Measurements from ENCODE around the gene LNX1.

Gene LNX1

DNA sequence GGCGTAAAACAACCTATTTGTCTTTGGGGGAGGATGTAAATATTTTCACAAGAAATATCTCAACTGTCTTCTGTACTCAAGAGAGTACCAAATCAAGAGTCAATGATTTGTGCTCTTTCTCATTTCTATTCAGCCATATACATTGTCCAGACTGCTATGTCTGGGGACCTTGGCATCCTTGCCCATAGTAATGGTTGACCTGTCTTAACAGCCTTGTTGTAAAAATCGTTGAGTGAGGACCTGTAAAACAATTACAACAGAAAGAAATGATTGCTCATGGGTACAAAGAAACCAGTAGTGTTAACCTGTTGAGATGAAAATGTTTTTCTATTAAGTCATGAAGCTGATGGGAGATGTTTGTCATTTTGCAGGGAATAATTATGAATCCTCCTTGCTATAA is 56.6 kb downstream of the LNX1 start:
- DNase-seq (ENCODE audit: low read depth) = no peak

DNA sequence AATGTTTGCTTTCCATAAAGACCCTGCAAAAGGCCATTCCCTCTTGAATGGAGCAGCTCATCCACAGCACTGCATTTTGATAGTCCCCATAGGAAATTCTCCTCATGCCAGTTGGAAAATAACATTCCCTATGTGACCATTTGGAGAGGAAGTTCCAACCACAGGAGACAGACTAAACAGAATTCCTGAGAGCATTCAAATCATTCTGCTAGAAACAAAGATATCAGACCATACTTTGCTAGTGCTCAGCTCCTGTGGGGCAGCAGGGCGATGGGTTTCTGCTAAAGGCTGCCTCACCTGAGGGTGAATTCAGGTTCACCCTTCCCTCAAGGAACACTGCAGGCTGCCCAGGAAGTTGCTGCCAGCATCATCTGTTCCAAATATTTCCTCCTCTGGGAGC is 58.8 kb downstream of the LNX1 start:
- no peak for DNase-seq (ENCODE audit: low read depth)

DNA sequence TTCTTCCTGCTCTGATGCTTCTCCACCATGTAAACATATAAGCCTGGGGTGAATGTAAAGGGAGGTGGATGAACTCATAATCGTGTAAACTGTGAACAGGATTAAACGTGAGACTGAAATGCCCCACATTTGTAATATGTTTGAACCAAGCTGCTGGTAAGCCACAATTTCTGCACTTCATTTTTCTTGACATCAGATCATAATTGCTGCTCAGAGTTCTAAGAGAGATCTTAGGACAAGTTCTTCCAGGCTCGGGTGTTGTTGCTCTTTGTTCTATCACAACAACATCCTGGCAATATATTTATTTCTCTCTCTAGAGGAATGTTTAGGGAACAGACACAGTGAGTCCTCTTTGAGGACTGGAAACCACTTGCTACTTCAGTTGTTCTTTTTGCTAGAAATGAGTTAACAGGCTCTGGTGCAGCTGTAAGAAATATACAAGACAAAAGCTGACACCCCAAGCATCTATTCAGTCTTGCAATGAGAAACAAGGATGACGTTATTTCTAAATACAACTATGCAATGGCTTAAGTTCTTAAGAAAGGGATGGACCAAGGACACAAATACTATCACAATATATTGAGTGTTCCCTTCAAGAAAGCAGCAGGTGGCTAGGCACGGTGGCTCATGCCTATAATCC is 59.6 kb downstream of the LNX1 start:
- no peak for DNase-seq (ENCODE audit: low read depth)

DNA sequence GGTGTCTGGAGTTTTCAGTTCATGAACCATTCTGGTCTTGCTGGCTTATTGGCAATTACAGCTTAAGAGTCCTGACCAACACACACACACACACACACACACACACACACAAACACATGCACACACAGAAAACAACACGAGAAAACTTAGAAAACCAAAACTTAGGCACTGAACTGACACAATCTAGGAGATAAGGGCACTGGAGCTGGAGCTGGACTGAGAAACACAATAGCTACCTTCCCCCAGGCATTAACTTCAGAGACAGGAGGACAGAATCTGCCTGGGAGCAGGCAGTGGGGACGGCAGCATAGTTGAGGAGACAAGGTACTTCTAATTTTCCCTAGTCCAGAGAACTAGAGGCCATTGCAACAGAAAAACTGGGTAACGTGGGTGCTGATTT is 62.3 kb downstream of the LNX1 start:
- no peak for DNase-seq (ENCODE audit: low read depth)

DNA sequence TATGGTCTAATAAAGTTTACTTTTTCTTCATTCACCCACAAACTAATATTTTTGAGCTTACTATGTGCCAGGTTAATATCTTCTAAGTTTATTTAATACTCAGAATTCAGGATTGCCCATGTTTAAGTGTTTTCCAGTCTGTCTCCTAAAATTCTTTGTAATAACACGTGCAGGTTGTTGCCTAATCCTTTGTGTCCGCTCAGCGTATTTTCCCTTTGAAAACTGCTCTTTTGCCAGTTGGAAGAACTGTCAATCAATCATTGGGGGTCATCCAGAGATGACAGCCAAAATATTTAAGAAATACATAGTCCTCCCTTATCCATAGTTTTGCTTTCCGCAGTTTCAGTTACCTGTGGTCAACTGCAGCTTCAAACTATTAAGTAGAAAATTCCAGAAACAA is 63.4 kb downstream of the LNX1 start:
- no peak for DNase-seq (ENCODE audit: low read depth)

DNA sequence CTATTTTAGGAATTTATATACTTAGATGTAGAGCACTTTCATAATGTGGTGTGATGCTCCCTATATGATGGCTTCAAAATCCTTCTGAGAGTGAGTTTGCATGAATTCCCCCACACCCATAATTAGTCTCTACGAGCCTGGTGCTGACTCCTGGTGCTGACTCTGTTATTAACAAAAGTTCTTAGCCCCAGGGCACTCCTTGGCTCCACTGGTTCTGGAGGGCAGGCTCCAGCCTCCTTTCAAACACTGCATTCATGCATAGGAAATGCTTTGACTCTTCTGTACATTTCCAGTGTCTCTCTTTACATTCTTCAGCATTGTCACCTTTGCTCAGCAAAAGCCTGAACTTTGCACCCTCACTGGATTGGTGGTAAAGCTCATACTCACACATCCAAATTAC is 64.0 kb downstream of the LNX1 start:
- no peak for DNase-seq (ENCODE audit: low read depth)

DNA sequence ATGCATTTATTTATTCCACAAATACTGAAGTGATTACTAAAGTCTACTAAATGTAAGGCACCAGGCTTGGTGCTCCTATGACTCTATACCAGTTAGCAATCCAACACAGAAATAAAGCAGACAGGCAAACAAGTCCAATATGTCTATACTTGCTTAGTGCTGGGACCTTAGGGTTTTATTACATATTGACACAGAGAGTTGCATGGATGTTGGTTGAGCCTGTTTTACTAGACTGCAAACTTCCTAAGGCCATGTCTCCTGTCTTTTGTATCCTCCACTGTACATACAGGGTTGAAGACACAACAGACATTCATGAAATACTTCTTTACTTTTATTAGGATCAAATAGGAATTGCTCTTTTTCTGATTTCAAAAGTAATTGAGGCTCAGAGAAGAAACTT is 69.0 kb downstream of the LNX1 start:
- no peak for DNase-seq (ENCODE audit: low read depth)

DNA sequence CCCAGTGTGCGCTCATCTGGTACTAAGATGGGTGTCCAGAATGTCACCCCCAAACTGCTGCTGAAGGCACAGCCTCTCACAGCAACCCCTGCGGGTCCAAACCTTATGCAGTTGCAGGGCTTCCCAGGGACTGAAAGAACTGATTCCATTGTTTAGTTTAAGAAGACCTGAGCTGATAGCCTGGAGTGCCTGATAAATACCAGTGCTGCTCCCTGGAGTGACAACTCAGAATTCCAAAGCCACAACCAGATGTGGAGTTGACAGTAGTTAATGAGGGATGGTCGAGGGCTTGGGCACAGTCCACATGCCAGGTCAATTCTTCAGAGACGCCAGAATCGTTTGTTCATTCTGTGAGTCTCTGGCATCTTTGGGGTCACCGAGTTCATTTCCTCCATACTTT is 71.2 kb downstream of the LNX1 start:
- DNase-seq (ENCODE audit: low read depth) = no peak

DNA sequence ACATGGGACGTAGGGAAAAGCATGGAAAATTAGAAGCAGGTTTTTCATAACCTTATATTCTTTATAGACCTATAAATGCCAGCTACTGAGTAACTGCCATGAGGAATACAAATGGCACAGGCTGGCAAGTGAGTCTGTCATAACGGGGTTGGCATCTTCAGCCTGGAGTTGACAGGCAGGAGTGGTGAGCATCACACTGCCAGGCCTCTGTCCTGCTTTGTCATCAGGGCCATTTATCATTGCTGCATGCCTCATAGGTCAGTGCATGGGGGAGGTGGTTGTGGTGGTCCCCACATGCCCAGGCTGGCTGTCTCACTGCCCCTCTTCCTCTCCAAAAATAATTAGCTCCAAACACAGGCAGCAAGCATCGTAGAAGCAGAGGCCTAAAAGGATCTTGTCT is 72.5 kb downstream of the LNX1 start:
- no peak for DNase-seq (ENCODE audit: low read depth)

DNA sequence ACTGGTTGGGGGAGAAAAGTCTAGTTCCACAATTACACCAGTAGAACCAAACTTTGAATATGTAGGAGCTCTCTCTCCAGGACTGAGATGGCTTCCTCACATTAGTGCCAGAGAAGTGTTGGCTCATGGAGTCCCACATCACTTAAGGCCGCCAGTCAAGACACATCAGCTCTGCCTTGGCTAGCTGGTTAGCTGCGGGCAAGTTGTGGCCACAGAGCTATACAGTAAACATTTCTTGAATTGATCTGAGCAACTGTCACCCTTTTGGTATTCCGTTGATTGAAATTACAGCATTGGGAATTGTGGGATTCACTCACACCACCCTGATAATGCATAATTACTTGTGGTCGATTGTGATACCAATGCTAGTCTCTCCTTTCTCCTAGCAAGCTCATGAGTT is 76.2 kb downstream of the LNX1 start:
- DNase-seq (ENCODE audit: low read depth) = no peak

DNA sequence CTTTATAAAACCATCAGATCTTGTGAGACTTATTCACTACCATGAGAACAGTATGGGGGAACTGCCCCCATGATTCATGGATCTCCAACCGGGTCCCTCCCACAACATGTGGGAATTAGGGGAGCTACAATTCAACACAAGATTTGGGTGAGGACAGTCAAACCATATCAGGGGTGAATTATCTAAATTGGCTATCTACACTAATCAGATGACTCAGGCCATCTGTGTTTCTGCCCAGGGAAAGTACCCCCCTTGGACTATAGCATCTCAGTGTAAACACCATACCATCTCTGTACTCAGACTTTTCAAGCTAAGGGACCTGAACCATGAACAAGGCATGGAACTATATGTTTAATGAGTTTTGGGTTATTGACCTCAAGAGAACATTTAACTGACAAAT is 76.8 kb downstream of the LNX1 start:
- no peak for DNase-seq (ENCODE audit: low read depth)

DNA sequence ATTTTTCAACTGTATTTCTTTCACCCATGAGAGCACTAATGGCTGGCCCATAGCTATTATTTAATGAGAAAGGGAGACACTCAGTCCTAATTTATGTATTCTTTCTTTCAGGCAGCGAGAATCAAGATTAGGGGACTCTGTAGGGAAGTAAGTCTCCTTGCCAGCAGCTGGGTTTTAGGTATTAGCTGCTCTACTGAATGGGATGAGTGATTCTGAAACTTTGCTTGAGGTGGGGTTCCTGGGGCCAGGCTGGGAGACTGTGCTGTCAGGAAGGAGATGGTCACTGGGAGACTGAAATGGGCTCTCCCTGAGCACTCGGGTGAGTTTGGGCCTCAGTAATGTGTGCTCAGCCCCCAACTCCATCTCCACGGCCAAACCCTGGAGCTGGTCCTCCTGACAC is 78.7 kb downstream of the LNX1 start:
- no peak for DNase-seq (ENCODE audit: low read depth)

DNA sequence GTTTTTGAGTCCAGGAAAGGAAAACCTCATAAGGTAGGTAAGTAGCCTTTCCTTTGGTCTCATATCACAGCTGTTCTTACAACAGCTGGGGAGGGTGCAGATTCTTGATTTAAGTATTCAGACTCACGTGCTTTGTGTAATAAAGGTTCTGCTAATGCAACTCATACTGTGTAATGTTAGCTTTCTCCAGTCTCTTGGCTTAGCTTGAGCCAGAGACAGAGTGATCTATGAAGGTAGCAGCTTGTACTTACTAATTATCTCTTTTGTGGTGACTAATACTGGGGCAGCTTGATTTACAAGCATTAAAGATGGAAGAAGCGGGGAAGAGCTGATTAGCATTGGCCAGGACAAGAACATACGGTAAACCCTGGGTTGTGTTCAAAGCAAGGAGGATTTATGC is 80.3 kb downstream of the LNX1 start:
- no peak for DNase-seq (ENCODE audit: low read depth)

DNA sequence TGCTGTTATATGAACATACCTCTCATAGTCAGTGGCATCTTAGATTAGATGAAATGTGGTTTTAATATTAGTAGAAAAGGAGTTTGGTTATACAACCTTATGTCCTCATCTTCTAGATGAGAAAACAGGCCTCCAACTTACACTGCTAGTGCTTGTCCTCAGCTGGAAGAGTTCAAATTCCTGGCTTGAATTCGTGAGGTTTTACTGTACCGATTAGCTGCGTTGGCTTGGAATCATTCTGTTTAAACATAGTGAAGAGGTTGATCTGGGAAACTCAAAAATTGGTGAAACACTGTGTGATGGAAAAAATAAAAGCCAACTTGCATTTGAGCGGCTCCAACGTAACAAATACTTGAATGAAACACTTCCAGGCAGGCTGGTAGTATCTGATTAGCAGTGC is 81.0 kb downstream of the LNX1 start:
- no peak for DNase-seq (ENCODE audit: low read depth)

DNA sequence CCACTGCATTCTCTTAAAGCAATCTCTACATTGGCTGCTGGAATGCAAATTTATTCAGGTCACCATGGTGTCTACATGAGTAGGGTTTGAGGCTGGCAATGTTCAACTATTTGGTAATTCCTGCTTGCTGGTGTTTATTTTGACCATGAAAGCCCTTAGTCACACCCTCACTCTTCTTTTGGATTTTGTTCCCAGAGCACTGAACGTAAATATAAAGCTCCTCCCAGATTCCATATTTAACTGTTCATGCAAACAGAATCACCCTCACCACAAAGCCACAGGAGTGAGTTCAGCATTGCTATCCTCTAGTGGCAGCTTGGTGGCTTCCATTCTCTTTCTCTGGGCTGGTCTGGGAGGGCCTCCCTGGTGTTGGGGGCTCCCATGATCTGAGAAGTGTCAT is 82.8 kb downstream of the LNX1 start:
- no peak for DNase-seq (ENCODE audit: low read depth)

DNA sequence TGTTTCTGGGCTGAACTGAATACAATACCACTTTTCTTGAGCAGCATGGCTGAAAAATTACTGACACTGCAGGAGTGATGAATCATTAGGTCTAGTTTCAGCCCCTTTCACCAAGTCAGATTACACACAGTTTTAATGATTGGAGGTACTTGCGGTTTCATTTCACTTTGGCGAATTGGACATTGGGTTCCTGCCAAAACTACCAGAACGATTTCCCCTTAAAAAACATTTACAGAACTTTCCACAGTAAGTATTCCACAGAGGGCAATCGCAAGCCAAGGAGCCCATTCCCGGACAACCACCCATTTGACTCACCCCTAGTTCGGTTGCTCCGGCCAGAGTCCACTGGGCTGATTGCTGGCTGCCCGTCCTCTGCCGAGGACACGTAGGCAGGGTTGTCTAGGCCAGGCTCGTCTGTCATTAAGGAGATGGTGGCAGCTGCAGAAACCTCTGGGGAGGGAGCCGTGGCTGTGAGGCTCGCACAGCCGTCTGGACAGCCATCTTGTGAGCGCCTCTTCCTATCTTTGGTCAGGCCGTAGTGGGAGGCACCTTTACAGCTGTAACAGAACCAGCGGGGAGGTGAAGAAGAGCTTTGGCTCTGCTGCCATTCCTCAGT is 83.5 kb downstream of the LNX1 start:
- DNase-seq (ENCODE audit: low read depth) = no peak

DNA sequence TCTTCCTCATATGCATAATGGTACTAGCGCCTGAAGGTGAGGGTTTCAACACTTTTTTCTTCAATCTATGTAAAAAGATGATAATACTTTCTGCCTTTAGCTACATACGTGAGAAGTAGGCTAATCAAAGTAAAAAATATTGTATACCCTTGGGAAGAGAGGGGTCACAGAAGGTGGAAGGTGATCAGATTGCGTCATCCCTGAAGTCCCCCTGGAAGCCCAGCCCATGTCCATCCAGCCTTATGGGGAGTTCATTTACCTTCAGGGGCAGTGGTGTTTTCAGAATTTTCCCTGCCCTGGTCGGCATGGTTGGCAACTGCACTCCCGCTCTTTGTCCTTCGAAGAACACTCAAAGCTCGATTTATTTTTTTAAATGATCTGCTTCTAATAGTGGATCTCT is 84.2 kb downstream of the LNX1 start:
- no peak for DNase-seq (ENCODE audit: low read depth)

DNA sequence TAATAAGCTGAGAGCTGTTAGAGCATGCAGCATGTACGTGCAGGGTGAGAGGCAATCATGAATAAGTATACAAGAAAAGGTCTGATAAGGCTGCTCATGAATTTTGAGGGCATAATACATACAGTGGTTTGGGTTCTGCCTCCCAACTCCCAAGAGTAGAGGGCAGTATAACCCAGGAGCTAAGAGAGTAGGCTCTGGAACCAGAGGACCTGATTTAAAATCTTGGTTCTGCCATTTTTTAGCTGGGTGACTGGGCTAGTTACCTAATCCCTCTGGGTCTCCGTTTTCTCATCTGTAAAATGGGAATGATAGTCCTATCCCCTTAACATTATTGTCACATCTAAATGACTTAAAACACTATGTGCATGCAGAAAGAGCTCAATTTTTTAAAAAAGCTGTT is 85.3 kb downstream of the LNX1 start:
- no peak for DNase-seq (ENCODE audit: low read depth)

DNA sequence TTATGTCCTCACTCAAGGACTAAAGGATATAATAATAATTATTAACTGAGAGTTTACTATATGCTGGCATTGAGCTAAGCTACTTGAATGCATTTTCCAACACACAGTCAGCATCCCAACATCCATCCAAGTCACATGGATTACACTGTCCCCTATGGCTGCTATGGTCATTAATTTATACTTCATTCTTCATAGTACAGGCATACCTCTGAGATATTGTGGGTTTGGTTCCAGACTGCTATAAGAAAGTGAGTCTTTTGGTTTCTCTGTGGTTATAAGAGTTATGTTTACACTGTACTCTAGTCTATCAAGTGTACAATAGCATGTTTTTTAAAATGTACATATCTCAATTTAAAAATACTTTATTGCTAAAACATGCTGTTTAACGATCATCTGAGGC is 89.2 kb downstream of the LNX1 start:
- no peak for DNase-seq (ENCODE audit: low read depth)

DNA sequence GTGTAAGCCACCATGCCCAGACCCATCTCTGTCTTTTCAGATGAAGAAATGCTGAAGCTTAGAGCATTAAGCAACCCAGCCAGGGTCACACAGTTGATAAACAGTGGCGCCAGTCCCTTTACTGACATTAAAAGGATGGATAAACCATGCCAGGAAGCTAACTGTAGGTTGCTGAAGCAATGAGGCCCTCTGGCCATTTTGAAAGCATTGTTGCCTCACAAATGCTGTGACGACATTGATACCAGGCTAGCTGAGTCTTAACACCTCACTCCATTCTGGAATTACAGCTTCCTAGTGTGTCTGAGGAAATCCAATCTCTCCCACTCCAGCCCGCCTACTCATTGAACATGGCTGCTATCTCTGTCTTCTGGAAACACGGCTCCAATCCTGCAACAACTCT is 89.7 kb downstream of the LNX1 start:
- no peak for DNase-seq (ENCODE audit: low read depth)

DNA sequence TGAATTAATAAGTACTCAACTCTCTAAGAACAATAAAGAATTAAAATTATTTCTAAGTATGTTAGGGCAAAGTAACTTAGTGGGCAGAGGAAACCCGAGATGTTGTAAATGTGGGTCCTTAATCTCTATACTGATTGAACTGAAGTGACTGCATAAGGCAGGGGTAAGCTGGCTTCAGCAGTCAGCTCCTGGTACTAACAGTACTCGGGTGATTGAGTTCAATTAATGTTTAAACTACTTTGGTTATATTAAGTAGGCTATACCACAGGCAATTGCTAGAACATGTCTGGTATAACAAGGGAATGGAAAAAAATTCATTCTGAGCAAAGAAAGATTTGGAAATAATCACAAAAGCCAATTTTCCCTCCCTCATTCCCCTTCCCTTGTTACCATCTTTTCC is 90.7 kb downstream of the LNX1 start:
- no peak for DNase-seq (ENCODE audit: low read depth)

DNA sequence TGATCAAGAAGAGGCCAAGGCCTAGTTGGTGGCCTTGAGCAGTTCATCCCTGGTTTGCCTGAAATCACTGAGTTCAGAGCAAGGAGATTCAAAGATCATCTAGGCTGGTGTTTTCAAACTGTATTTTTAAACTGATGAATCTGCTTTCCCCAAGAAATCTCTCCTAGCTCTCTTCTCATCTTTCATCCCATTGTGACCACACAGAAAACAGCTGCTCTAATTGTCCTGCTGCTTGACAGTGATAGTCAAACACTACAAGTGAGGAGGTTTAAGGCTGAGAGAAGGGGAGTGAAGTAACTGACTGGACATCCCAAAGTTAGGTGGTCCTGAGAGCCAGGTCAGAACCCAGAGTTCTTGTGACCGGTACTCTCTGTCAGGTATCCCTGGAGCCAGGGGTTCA is 91.5 kb downstream of the LNX1 start:
- DNase-seq (ENCODE audit: low read depth) = no peak

DNA sequence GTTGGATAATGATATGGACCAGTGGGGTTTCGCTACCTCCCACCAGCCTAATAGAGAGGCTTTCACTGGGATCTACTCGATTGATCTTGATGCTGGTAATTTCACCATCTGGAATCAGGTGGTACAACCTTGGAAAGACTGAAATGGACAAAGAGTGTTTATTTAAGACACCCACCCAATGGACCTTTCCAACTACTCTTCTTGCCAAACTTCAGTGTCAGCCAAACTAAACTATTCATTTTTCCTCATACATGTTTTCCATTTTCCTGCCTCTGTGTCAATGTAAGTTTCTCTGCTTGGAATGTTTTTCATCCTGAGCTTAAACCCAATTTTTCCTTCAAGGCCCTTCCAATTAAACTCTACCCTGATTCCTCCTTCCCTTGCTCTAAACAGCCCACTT is 92.6 kb downstream of the LNX1 start:
- DNase-seq (ENCODE audit: low read depth) = no peak

DNA sequence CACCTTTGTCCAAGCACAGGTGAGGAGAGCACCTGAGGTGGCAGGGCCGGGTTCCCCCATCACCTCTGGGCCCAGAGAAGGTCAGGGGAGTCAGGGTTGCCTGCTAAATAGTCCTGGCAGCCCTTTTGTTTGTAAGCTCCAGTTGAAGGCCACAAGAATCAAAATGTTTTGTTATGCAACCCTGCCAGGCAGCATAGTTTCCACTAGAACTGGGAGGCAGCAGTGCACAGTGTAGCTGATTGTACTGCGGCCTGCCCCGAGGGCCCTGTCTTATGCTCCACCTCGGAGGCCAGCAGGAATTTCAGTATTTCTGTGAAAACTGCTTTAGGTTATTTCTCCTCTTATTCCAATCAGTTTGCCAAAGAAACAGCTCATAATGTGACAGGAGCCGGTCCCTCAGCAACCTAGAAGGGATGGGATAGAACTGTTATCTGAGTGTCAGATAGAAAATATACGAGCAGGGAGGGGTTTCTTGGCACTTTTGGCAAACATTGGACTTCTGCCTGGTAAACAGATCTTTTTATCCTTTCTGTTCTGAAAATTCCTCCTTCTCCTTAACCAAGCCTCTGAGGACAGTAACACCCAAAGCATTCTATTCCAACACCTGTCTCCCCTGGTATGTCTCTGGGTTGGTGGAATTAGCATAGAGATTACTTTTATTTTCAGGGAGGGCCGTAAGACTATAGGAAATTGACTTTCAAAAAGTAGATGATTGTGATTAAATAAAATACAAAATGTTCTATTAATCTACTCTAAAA is 93.6 kb downstream of the LNX1 start:
- DNase-seq (ENCODE audit: low read depth) = no peak
